Progenitor cell of endocrine pancreas (in vitro differentiated cells): Measurements from ENCODE around the gene SNX21. TPM values are rescaled to one million over a fixed set of nuclear protein-coding genes. Genes with fewer than 3 reads are reported as not detected.

Experiments used
- DNase-seq: peaks from one replicate; pipeline ENCODE4 v3.0.0; 2021; ENCODE audit warnings: low spot score; ENCODE audit not compliant: unreplicated experiment
- H3K27ac Mint-ChIP-seq: 2 replicates; pipeline ENCODE4 v1.8.0; 2021; ENCODE audit warnings: mild to moderate bottlenecking, moderate library complexity, mixed read lengths
- H3K27me3 Mint-ChIP-seq: 2 replicates; pipeline ENCODE4 v1.8.0; 2021; ENCODE audit warnings: mixed read lengths
- H3K36me3 Mint-ChIP-seq: 2 replicates; pipeline ENCODE4 v1.8.0; 2022; ENCODE audit warnings: mixed read lengths; ENCODE audit not compliant: insufficient read depth
- H3K4me1 Mint-ChIP-seq: 2 replicates; pipeline ENCODE4 v1.8.0; 2021; ENCODE audit warnings: low read depth, mixed read lengths
- H3K4me3 Mint-ChIP-seq: 2 replicates; pipeline ENCODE4 v1.8.0; 2021; ENCODE audit warnings: low read depth, mild to moderate bottlenecking, moderate library complexity, mixed read lengths
- H3K9me3 Mint-ChIP-seq: 2 replicates; pipeline ENCODE4 v1.8.0; 2021; ENCODE audit warnings: low read depth, mixed read lengths
- CTCF ChIP-seq: fragments of 200-600 bp; sonication (generic); IDR thresholded peaks from one replicate; pipeline ENCODE4 v1.5.0; 2021; ENCODE audit warnings: antibody characterized with exemption, mild to moderate bottlenecking; ENCODE audit not compliant: unreplicated experiment
- total RNA-seq: library from RNA; stranded (reverse); gene quantifications from 2 replicates; pipeline ENCODE4 v1.2.1, GENCODE V29; 2021

SNX21 gene
- total RNA-seq, 1 donor from 2014 or later: 13.1 TPM

GRCh38 chr20:45798935-45799642 lies 34.5 kb upstream of the SNX21 start:
- H3K27me3 Mint-ChIP-seq: no peaks in the 10 kb centered on the region
- H3K36me3 Mint-ChIP-seq: peaks cover 14% of the 10 kb centered on the region
- H3K9me3 Mint-ChIP-seq: no peaks in the 10 kb centered on the region
- TF ChIP-seq CTCF: peak; percentile 70
- no peaks in the 10 kb centered on the region for H3K4me1 Mint-ChIP-seq
- H3K27ac Mint-ChIP-seq: no peak overlapping the region
- peak; percentile 24 for DNase-seq
- H3K4me3 Mint-ChIP-seq: no peak overlapping the region

GRCh38 chr20:45801851-45802250 lies 31.7 kb upstream of the SNX21 start:
- DNase-seq: no peak
- TF ChIP-seq CTCF: no peak
- H3K27ac Mint-ChIP-seq: no peak overlapping the region
- no peaks in the 10 kb centered on the region for H3K27me3 Mint-ChIP-seq
- H3K4me3 Mint-ChIP-seq: no peak overlapping the region
- H3K4me1 Mint-ChIP-seq: no peaks in the 10 kb centered on the region
- peaks cover 13% of the 10 kb centered on the region for H3K36me3 Mint-ChIP-seq
- H3K9me3 Mint-ChIP-seq: no peaks in the 10 kb centered on the region

- Mint-ChIP-seq H3K4me1 (peaks cover 12% of the 10 kb centered on the region), H3K27me3 (no peaks in the 10 kb centered on the region), H3K27ac (no peak overlapping the region), H3K9me3 (no peaks in the 10 kb centered on the region), H3K4me3 (no peak overlapping the region), H3K36me3 (peaks cover 26% of the 10 kb centered on the region)
- no peak for DNase-seq
- no peak for TF ChIP-seq CTCF
These were observed 23.2 kb upstream of the SNX21 start for GRCh38 chr20:45810191-45810970.

GRCh38 chr20:45812157-45813005 lies 21.2 kb upstream of the SNX21 start, which contains the start of gene UBE2C:
Gene UBE2C (plus strand): TSS chr20:45812644. CDS start chr20:45812696, 52 bp downstream.
- H3K27ac Mint-ChIP-seq: peak within 1 kb of the TSS; percentile 80
- H3K36me3 Mint-ChIP-seq: peaks cover 24% of the 10 kb centered on the region
- H3K27me3 Mint-ChIP-seq: no peaks in the 10 kb centered on the region
- H3K4me3 Mint-ChIP-seq: peak within 1 kb of the TSS; percentile 83
- peak; percentile 93 for DNase-seq
- H3K9me3 Mint-ChIP-seq: no peaks in the 10 kb centered on the region
- no peak for TF ChIP-seq CTCF
- H3K4me1 Mint-ChIP-seq: peaks cover 14% of the 10 kb centered on the region

- TF ChIP-seq CTCF: no peak
- H3K9me3 Mint-ChIP-seq: no peaks in the 10 kb centered on the region
- peak overlapping the region; percentile 83 for H3K4me3 Mint-ChIP-seq
- peaks cover 23% of the 10 kb centered on the region for H3K36me3 Mint-ChIP-seq
- H3K27ac Mint-ChIP-seq: peak overlapping the region; percentile 80
- H3K27me3 Mint-ChIP-seq: no peaks in the 10 kb centered on the region
- no peak for DNase-seq
- H3K4me1 Mint-ChIP-seq: peaks cover 14% of the 10 kb centered on the region
These were observed 20.6 kb upstream of the SNX21 start for GRCh38 chr20:45813006-45813340.
